ENCODE measurements around the gene KCTD7.

- TF ChIP-seq POLR2A (IDR thresholded peaks at IDR 0.05; ENCODE audit: low read depth, low read length) = no peak
- TF ChIP-seq USF2 (IDR thresholded peaks at IDR 0.05; ENCODE audit: low read depth, low read length) = no peak
- TF ChIP-seq CTCF (conservative IDR thresholded peaks at IDR 0.05; ENCODE audit: low read depth, low read length) = no peak
- no peak for TF ChIP-seq ELK1 (IDR thresholded peaks at IDR 0.05; ENCODE audit: borderline replicate concordance, low read depth, low read length)
- TF ChIP-seq CEBPB (IDR thresholded peaks at IDR 0.05; ENCODE audit: low read depth, low read length) = no peak
- no peak for TF ChIP-seq RAD21 (IDR thresholded peaks at IDR 0.05; ENCODE audit: low read length)
- no peak for TF ChIP-seq RFX5 (IDR thresholded peaks at IDR 0.05; ENCODE audit: low read depth, low read length)
- TF ChIP-seq MXI1 (IDR thresholded peaks at IDR 0.05; ENCODE audit: borderline replicate concordance, low read depth, low read length) = no peak
- no peak for TF ChIP-seq MAFK (IDR thresholded peaks at IDR 0.05; ENCODE audit: low read depth, low read length)
These were observed 11.4 kb upstream of the KCTD7 start for GRCh38 chr7:66617295-66617694.

Data from IMR-90 (cell line).